Liver (tissue), 9 donors: Measurements from ENCODE around the gene ABT1. TPM values are rescaled to one million over a fixed set of nuclear protein-coding genes. Genes with fewer than 3 reads are reported as not detected.

Experiments used
- DNase-seq: peaks from one replicate; pipeline ENCODE4 v3.0.0-alpha.2; 2017; ENCODE audit warnings: low spot score
- H3K27ac ChIP-seq, 2 donors: one replicate each; pipeline ENCODE4 v1.7.0; 2013; ENCODE audit warnings: inconsistent platforms in 2 of 2, low read length in 2 of 2, control low read depth in 1 of 2, low read depth in 1 of 2, mild to moderate bottlenecking in 1 of 2
- H3K27me3 ChIP-seq, 4 donors: one replicate each; pipeline versions ENCODE4 v1.6.1 to v1.7.0; 2013; ENCODE audit warnings: low read length in 3 of 4, inconsistent platforms in 1 of 4, mild to moderate bottlenecking in 1 of 4, moderate library complexity in 1 of 4; ENCODE audit not compliant: control insufficient read depth in 4 of 4, insufficient read depth in 4 of 4
- H3K36me3 ChIP-seq, 4 donors: one replicate each; pipeline versions ENCODE4 v1.6.1 to v1.7.0; 2013; ENCODE audit warnings: low read length in 3 of 4, mild to moderate bottlenecking in 3 of 4, low read depth in 1 of 4, moderate library complexity in 1 of 4; ENCODE audit not compliant: control insufficient read depth in 4 of 4, insufficient read depth in 3 of 4
- H3K4me1 ChIP-seq, 4 donors: one replicate each; pipeline versions ENCODE4 v1.6.1 to v1.7.0; 2013; ENCODE audit warnings: low read length in 3 of 4, mild to moderate bottlenecking in 3 of 4, moderate library complexity in 1 of 4; ENCODE audit not compliant: control insufficient read depth in 4 of 4, insufficient read depth in 4 of 4
- H3K4me3 ChIP-seq, 3 donors: one replicate each; pipeline versions ENCODE4 v1.6.1 to v1.7.0; 2013; ENCODE audit warnings: low read length in 3 of 3, control low read depth in 1 of 3, low read depth in 1 of 3, mild to moderate bottlenecking in 1 of 3
- H3K9ac ChIP-seq, 2 donors: one replicate each; pipeline ENCODE4 v1.7.0; 2013; ENCODE audit warnings: low read length in 2 of 2, mild to moderate bottlenecking in 2 of 2, moderate library complexity in 2 of 2, control low read depth in 1 of 2, low read depth in 1 of 2
- H3K9me3 ChIP-seq, 4 donors: one replicate each; pipeline versions ENCODE4 v1.6.1 to v1.7.0; 2013; ENCODE audit warnings: low read length in 3 of 4; ENCODE audit not compliant: control insufficient read depth in 4 of 4
- ATF3 ChIP-seq: IDR thresholded peaks from 2 replicates; pipeline ENCODE4 v1.6.1; 2016; ENCODE audit warnings: antibody characterized with exemption
- CTCF ChIP-seq: fragments of 150-350 bp; IDR thresholded peaks from 2 replicates; pipeline ENCODE4 v1.5.1; 2017; ENCODE audit warnings: improper control_type of control experiment, low read depth, low read length; ENCODE audit not compliant: missing input control
- EGR1 ChIP-seq, 2 donors: IDR thresholded peaks; 2 replicates each; pipeline ENCODE4 v1.6.1; 2016 to 2018; ENCODE audit warnings: antibody characterized with exemption in 2 of 2, low read depth in 2 of 2
- FOXA1 ChIP-seq: IDR thresholded peaks from 2 replicates; pipeline ENCODE4 v1.6.1; 2016; ENCODE audit warnings: antibody characterized with exemption
- FOXA2 ChIP-seq: IDR thresholded peaks from 2 replicates; pipeline ENCODE4 v1.6.1; 2016; ENCODE audit warnings: antibody characterized with exemption
- GABPA ChIP-seq, 2 donors: IDR thresholded peaks in 1 of 2; conservative IDR thresholded peaks in 1 of 2; 2 replicates each; pipeline ENCODE4 v1.6.1; 2016; ENCODE audit warnings: antibody characterized with exemption in 2 of 2, mild to moderate bottlenecking in 1 of 2, moderate library complexity in 1 of 2
- HNF4A ChIP-seq, 2 donors: conservative IDR thresholded peaks; 2 replicates each; pipeline ENCODE4 v1.6.1; 2016; ENCODE audit warnings: antibody characterized with exemption in 2 of 2, mild to moderate bottlenecking in 2 of 2
- HNF4G ChIP-seq: IDR thresholded peaks from 2 replicates; pipeline ENCODE4 v1.6.1; 2016; ENCODE audit warnings: antibody characterized with exemption
- JUND ChIP-seq, 2 donors: IDR thresholded peaks; 2 replicates each; pipeline ENCODE4 v1.6.1; 2016; ENCODE audit warnings: antibody characterized with exemption in 2 of 2
- MAX ChIP-seq: IDR thresholded peaks from 2 replicates; pipeline ENCODE4 v1.6.1; 2016; ENCODE audit warnings: antibody characterized with exemption
- NR2F2 ChIP-seq: IDR thresholded peaks from 2 replicates; pipeline ENCODE4 v1.6.1; 2016; ENCODE audit warnings: antibody characterized with exemption
- RAD21 ChIP-seq, 2 donors: IDR thresholded peaks; 2 replicates each; pipeline ENCODE4 v1.6.1; 2016; ENCODE audit warnings: antibody characterized with exemption in 2 of 2, mild to moderate bottlenecking in 2 of 2
- REST ChIP-seq: IDR thresholded peaks from 2 replicates; pipeline ENCODE4 v1.6.1; 2016; ENCODE audit warnings: antibody characterized with exemption, mild to moderate bottlenecking
- RXRA ChIP-seq, 2 donors: IDR thresholded peaks; 2 replicates each; pipeline ENCODE4 v1.6.1; 2017 to 2018; ENCODE audit warnings: antibody characterized with exemption in 2 of 2, mild to moderate bottlenecking in 1 of 2
- TAF1 ChIP-seq: conservative IDR thresholded peaks from 2 replicates; pipeline ENCODE4 v1.6.1; 2016; ENCODE audit warnings: antibody characterized with exemption, mild to moderate bottlenecking
- YY1 ChIP-seq: IDR thresholded peaks from 2 replicates; pipeline ENCODE4 v1.6.1; 2016; ENCODE audit warnings: antibody characterized with exemption, mild to moderate bottlenecking
- WGBS: extraction: QIAGEN DNeasy Blood & Tissue Kit; methylation state at CpG from one replicate; pipeline ENCODE4 v1.1.7; 2013; 5-methylcytosine and 5-hydroxymethylcytosine counted together
- polyA plus RNA-seq, 2 donors: library from polyadenylated mRNA; stranded (reverse) in 1 of 2; unstranded in 1 of 2; fragments of 200-250 nt in 1 of 2; fragments of >200 nt in 1 of 2; fragmentation: Nextera tagmentation in 1 of 2; extraction: Ambion mirVana in 1 of 2; gene quantifications; one replicate each; pipeline versions ENCODE4 v1.2.1 to v1.2.3, GENCODE V29; 2013 to 2015
- total RNA-seq, 2 donors: library from RNA; depleted of rRNA; stranded (reverse); fragments of >200 nt; gene quantifications; one replicate each; pipeline ENCODE4 v1.2.3, GENCODE V29; 2014
- donor health status: healthy.
- donor health status: healthy.
- donor health status: healthy.
- donor health status: healthy.
- donor health status: healthy.

The ABT1 gene
- total and polyA plus RNA-seq, 4 donors = 8.3 to 13.0 (median 10.0) TPM

- no peaks in the 10 kb centered on the region for H3K9me3 ChIP-seq
- H3K9ac ChIP-seq = no peak overlapping the region
- no peak for DNase-seq
- H3K4me1 ChIP-seq = peaks cover 5 to 23% (median 13%) of the 10 kb centered on the region in 4 donors
- 29% methylated on average over 6 of the region's 6 CpGs for WGBS
- TF ChIP-seq HNF4G (no peak), GABPA (IDR thresholded peaks at IDR 0.05 in 1 of 2, conservative IDR thresholded peaks at IDR 0.05 in 1 of 2) (no peak), RAD21 (IDR thresholded peaks at IDR 0.05) (no peak), JUND (IDR thresholded peaks at IDR 0.05) (no peak), FOXA1 (no peak), MAX (no peak), NR2F2 (no peak), EGR1 (IDR thresholded peaks at IDR 0.05; ENCODE audit: low read depth in 2 of 2) (no peak), FOXA2 (no peak), RXRA (IDR thresholded peaks at IDR 0.05) (no peak), CTCF (no peak)
- peaks cover 0 to 10% (median 2%) of the 10 kb centered on the region in 4 donors for H3K27me3 ChIP-seq
- no peak overlapping the region for H3K27ac ChIP-seq
- no peak overlapping the region for H3K4me3 ChIP-seq
- H3K36me3 ChIP-seq = peaks cover 5 to 9% (median 5%) of the 10 kb centered on the region in 4 donors
Observed at GRCh38 chr6:26594131-26594498, 2.6 kb upstream of the ABT1 start.

GRCh38 chr6:26594730-26595632 is 1.8 kb upstream of the ABT1 start:
- no peak for DNase-seq
- peak overlapping the region in 1 of 2 donors; percentile 25 for H3K9ac ChIP-seq
- peak overlapping the region in 1 of 3 donors; percentile 79 for H3K4me3 ChIP-seq
- peak overlapping the region in 1 of 2 donors; percentile 80 for H3K27ac ChIP-seq
- H3K4me1 ChIP-seq = peaks cover 5 to 23% (median 13%) of the 10 kb centered on the region in 4 donors
- no peaks in the 10 kb centered on the region for H3K9me3 ChIP-seq
- peaks cover 6 to 17% (median 10%) of the 10 kb centered on the region in 4 donors for H3K36me3 ChIP-seq
- 26% methylated on average over 23 of the region's 23 CpGs for WGBS
- TF ChIP-seq NR2F2 = no peak
- peaks cover 0 to 10% (median 1%) of the 10 kb centered on the region in 4 donors for H3K27me3 ChIP-seq

- WGBS = under 1% methylated on average over 39 of the region's 39 CpGs
- Histone ChIP-seq H3K4me3 (peak overlapping the region; percentile 47 to 79 (median 56)), H3K9me3 (no peaks in the 10 kb centered on the region), H3K4me1 (peaks cover 5 to 23% (median 13%) of the 10 kb centered on the region in 4 donors), H3K9ac (peak overlapping the region; percentile 26 to 57), H3K27ac (peak overlapping the region; percentile 69 to 80), H3K27me3 (peaks cover 0 to 10% (median 1%) of the 10 kb centered on the region in 4 donors), H3K36me3 (peaks cover 6 to 17% (median 11%) of the 10 kb centered on the region in 4 donors)
- peak; percentile 92 for DNase-seq
- TF ChIP-seq MAX (peak; percentile 52), ATF3 (no peak), REST (no peak), TAF1 (peak; percentile 47), FOXA2 (no peak), FOXA1 (no peak), HNF4A (conservative IDR thresholded peaks at IDR 0.05) (peak in 1 of 2 donors; percentile 21), RXRA (IDR thresholded peaks at IDR 0.05) (peak in 1 of 2 donors; percentile 26), CTCF (peak; percentile 87), GABPA (IDR thresholded peaks at IDR 0.05 in 1 of 2, conservative IDR thresholded peaks at IDR 0.05 in 1 of 2) (no peak), YY1 (peak; percentile 19), EGR1 (IDR thresholded peaks at IDR 0.05; ENCODE audit: low read depth in 2 of 2) (no peak), NR2F2 (no peak), JUND (IDR thresholded peaks at IDR 0.05) (no peak)
Observed at GRCh38 chr6:26595669-26596269, 984 bp upstream of the ABT1 start.
